Measurements from ENCODE around the gene PLD2. TPM values are rescaled to one million over a fixed set of nuclear protein-coding genes. Genes with fewer than 3 reads are reported as not detected.

Gene PLD2
- total and polyA plus RNA-seq, 10 of the 15 experiments (the other 5 are each of a cell fraction or from before 2014, with no cell fraction given) = 0.71 to 16.5 (median 7.0) TPM

DNA sequence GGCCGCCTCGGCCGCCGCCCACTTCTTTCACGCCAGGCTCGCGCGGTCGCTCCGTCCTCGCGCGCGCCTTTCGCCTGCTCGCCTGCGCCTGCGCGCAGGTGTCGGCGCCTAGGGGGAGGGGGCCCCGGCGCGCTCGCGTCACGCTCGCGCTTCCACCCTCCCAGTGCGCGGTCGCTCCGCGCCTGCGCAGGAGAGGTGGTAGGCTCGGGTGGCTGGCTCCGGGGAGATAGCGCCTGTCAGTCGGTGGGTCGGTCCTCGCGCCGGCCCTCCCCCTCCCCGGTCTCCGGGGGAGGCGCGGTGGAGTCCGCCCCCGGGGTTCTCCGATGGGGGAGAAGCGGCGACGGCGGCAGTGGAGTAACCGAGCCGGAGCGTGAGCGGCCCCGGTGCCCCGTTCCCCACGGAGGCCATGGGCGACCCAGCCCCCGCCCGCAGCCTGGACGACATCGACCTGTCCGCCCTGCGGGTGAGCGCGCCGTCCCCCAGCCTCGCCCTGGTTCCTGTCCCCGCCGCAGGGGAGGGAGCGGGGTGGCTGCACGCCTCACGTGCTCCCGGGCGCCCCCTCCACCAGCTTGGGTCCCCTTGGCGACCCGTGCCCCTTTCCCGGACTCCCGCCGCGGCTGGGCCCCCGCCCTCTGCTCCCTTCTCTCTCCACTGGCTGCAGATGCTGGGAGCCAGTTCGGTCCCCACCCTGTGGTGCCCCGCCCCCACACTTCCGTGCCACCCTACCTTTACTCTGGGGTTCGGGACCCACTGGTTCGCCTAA is 26.4 kb downstream of the PLD2 start, which contains the start of gene MINK1 (continued):
- TF ChIP-seq, protein P1, sequence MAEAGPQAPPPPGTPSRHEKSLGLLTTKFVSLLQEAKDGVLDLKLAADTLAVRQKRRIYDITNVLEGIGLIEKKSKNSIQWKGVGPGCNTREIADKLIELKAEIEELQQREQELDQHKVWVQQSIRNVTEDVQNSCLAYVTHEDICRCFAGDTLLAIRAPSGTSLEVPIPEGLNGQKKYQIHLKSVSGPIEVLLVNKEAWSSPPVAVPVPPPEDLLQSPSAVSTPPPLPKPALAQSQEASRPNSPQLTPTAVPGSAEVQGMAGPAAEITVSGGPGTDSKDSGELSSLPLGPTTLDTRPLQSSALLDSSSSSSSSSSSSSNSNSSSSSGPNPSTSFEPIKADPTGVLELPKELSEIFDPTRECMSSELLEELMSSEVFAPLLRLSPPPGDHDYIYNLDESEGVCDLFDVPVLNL (IDR thresholded peaks at IDR 0.05; ENCODE audit: low read depth, low read length) = peak; percentile 33; the same call in 1 of the 2 replicates
- TF ChIP-seq TBL1XR1 (IDR thresholded peaks at IDR 0.05; ENCODE audit: low read depth, low read length) (no peak), EGR1 (IDR thresholded peaks at IDR 0.05; ENCODE audit: borderline replicate concordance in 1 of 2, low read depth in 2 of 2, low read length in 2 of 2) (peak; percentile 62 to 63; a peak in 2 of 3 replicates), HCFC1 (IDR thresholded peaks at IDR 0.05; ENCODE audit: low read length) (peak; percentile 38; the same call in 1 of the 2 replicates)

DNA sequence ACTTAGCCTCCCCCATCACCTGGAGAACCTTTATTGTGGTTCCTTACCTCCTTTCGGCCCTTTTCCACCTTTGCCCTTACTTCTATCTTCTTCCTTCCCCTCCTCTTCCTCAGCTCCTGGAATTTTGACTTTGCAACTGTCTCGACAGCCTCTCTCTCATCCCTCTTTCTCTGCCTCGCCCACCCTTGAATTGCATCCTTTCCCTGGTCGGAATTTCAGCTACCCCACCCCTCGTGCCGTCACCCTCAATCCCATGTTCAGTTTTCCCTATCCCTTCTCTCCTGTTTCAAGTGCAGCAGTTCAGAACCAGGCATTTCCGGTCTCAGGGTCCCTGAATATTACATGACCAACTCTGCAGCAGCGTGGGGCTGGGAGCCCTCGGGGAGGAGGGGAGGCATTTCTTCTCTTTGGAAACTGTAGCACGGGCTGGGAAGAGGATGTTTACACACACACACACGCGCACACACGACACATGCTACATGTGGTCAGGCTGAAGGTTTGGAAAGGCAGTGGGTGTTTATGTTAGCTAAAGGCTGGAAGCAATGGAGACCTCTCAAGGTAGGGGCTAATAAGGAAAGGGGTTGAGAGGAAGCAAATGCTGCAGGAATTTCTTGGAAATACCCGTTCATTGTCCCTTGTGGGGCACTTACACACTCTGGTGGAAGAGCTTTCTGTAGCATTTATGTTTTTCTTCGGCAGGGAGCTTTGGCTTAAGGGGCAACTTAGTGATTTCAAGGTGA is 27.2 kb downstream of the PLD2 start:
- in situ Hi-C loops (cut with MboI) (no loop called here), intact Hi-C loops (cut with micrococcal nuclease; ENCODE audit: unreplicated experiment) (no loop called here)
- 4% methylated on average over 15 of the region's 15 CpGs for WGBS (ENCODE audit: insufficient coverage, insufficient replicate concordance, low lambda C conversion rate, missing lambda C conversion rate)
- FAIRE-seq (no peak), ATAC-seq (peak; percentile 9; the same call in 1 of the 3 replicates), DNase-seq (ENCODE audit: low read depth, low spot score) (no peak)
- Histone ChIP-seq H3K27ac (ENCODE audit: control insufficient read depth, insufficient read depth) (peak overlapping the region; percentile 76; the same call in 1 of the 2 replicates), H3K4me1 (ENCODE audit: control insufficient read depth, insufficient read depth, low read length) (peaks cover 23% of the 10 kb centered on the region), H3K9me3 (replicated peaks; ENCODE audit: control insufficient read depth, insufficient read depth, low read length) (no peaks in the 10 kb centered on the region), H3K9ac (ENCODE audit: control insufficient read depth, insufficient read depth, low read length) (peak overlapping the region; percentile 65), H3K4me2 (ENCODE audit: control insufficient read depth, insufficient read depth) (peak overlapping the region; percentile 73), H3K4me3 (peak overlapping the region; percentile 82), H3K36me3 (ENCODE audit: control insufficient read depth in 2 of 2, insufficient read depth in 2 of 2, low read length in 1 of 2) (no peaks in the 10 kb centered on the region; a peak in 2 of 4 replicates), H3K79me2 (ENCODE audit: control insufficient read depth, insufficient read depth, low read length) (peaks cover 33% of the 10 kb centered on the region), H4K20me1 (ENCODE audit: control insufficient read depth, insufficient read depth) (peaks cover 9% of the 10 kb centered on the region; the same call in 1 of the 2 replicates), H3K27me3 (replicated peaks in 1 of 2; ENCODE audit: control insufficient read depth in 2 of 2, insufficient read depth in 2 of 2, low read length in 1 of 2) (no peaks in the 10 kb centered on the region), H2AFZ (ENCODE audit: control insufficient read depth, low read depth, low read length) (peak overlapping the region; percentile 79)
- no TSS peak for BruUV-seq (replicated peaks)
- RAD21 ChIA-PET (ENCODE audit: unreplicated experiment) = interaction anchor here (1.8 to 2.0 kb wide), 2 partner anchors 44 to 124 kb away, joined by 5 to 7 read pairs; partner anchors contain the start of gene ARRB2
- CTCF ChIA-PET = interaction anchor here (0.6 kb wide), 1 partner anchor 146 kb away, joined by 3 read pairs; no protein-coding TSS in a partner anchor
- POLR2A ChIA-PET = interaction anchor here (0.5 to 1.3 kb wide), 5 partner anchors 9 to 48 kb away, joined by 3 to 5 read pairs (median 4); partner anchors contain the start of gene PSMB6
- SMC1A ChIA-PET (ENCODE audit: uncharacterized antibody, unreplicated experiment) = interaction anchor here (1.0 kb wide), 1 partner anchor 124 kb away, joined by 3 read pairs; the partner anchor contains the start of gene ARRB2
- TF ChIP-seq SUPT20H (IDR thresholded peaks at IDR 0.05; ENCODE audit: borderline replicate concordance, control insufficient read depth, low read depth, low read length) = no peak
- TF ChIP-seq FOXK2 (IDR thresholded peaks at IDR 0.05) = peak; percentile 24
- TF ChIP-seq KLF5 (IDR thresholded peaks at IDR 0.05; ENCODE audit: partially characterized antibody) = no peak
- TF ChIP-seq, protein P2, sequence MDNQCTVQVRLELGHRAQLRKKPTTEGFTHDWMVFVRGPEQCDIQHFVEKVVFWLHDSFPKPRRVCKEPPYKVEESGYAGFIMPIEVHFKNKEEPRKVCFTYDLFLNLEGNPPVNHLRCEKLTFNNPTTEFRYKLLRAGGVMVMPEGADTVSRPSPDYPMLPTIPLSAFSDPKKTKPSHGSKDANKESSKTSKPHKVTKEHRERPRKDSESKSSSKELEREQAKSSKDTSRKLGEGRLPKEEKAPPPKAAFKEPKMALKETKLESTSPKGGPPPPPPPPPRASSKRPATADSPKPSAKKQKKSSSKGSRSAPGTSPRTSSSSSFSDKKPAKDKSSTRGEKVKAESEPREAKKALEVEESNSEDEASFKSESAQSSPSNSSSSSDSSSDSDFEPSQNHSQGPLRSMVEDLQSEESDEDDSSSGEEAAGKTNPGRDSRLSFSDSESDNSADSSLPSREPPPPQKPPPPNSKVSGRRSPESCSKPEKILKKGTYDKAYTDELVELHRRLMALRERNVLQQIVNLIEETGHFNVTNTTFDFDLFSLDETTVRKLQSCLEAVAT (IDR thresholded peaks at IDR 0.05) = peak; percentile 49; the same call in 1 of the 2 replicates
- no peak for TF ChIP-seq NR2F1 (conservative IDR thresholded peaks at IDR 0.05)
- TF ChIP-seq YBX1 (IDR thresholded peaks at IDR 0.05) = no peak
- TF ChIP-seq POLR2AphosphoS5 (IDR thresholded peaks at IDR 0.05; ENCODE audit: low read length) = no peak
- TF ChIP-seq JUND (IDR thresholded peaks at IDR 0.05; ENCODE audit: low read depth, low read length) = no peak
- TF ChIP-seq RAD21 (IDR thresholded peaks at IDR 0.05; ENCODE audit: insufficient read depth, low read depth, low read length) = no peak
- TF ChIP-seq CHD4 (IDR thresholded peaks at IDR 0.05) = no peak
- no peak for TF ChIP-seq POLR2AphosphoS2 (IDR thresholded peaks at IDR 0.05; ENCODE audit: low read depth, low read length)
- no peak for TF ChIP-seq PML (IDR thresholded peaks at IDR 0.05; ENCODE audit: low read length)
- TF ChIP-seq SIN3A (IDR thresholded peaks at IDR 0.05; ENCODE audit: low read depth, low read length) = no peak
- TF ChIP-seq, protein P1 (IDR thresholded peaks at IDR 0.05; ENCODE audit: low read depth, low read length) = no peak
- no peak for TF ChIP-seq NR2C1 (IDR thresholded peaks at IDR 0.05)
